BJ (cell line): ENCODE measurements around the gene NISCH. TPM values are rescaled to one million over a fixed set of nuclear protein-coding genes. Genes with fewer than 3 reads are reported as not detected.

Experiments used
- CTCF ChIA-PET: fragments of 350-600 bp; formaldehyde crosslinking; extraction: SDS; loops from one replicate; lab custom pipeline; 2021; ENCODE audit warnings: antibody characterized with exemption, inconsistent platforms; lab: Yijun Ruan, JAX
- POLR2A ChIA-PET: fragments of 300-600 bp; sonication (Branson Sonifier 250); formaldehyde crosslinking; extraction: SDS; loops from one replicate; lab custom pipeline; 2021; ENCODE audit warnings: antibody characterized with exemption; lab: Charles Lee
- DNase-seq: peaks from one replicate; pipeline ENCODE4 v3.0.0-alpha.2; 2011; ENCODE audit warnings: low read depth
- H3K27me3 ChIP-seq: 2 replicates; pipeline ENCODE4 v1.6.0; 2011; ENCODE audit warnings: low read length; ENCODE audit not compliant: control insufficient read depth, insufficient read depth
- H3K36me3 ChIP-seq: 2 replicates; pipeline ENCODE4 v1.5.1; 2011; ENCODE audit warnings: low read length; ENCODE audit not compliant: control insufficient read depth, insufficient read depth
- H3K4me3 ChIP-seq: 2 replicates; pipeline ENCODE4 v1.5.1; 2011; ENCODE audit warnings: low read depth, mild to moderate bottlenecking, control low read depth, low read length
- CTCF ChIP-seq: IDR thresholded peaks from 2 replicates; pipeline ENCODE4 v1.5.1; 2011; ENCODE audit warnings: low read depth, mild to moderate bottlenecking, control low read depth, inconsistent platforms, low read length, moderate library complexity; ENCODE audit not compliant: insufficient read depth
- polyA plus RNA-seq: library from polyadenylated mRNA; depleted of rRNA; stranded (reverse); fragments of >200 nt; gene quantifications from 2 replicates; pipeline ENCODE4 v1.2.3, GENCODE V29; 2011

NISCH gene
- polyA plus RNA-seq, 1 experiment = 95.3 TPM

DNA sequence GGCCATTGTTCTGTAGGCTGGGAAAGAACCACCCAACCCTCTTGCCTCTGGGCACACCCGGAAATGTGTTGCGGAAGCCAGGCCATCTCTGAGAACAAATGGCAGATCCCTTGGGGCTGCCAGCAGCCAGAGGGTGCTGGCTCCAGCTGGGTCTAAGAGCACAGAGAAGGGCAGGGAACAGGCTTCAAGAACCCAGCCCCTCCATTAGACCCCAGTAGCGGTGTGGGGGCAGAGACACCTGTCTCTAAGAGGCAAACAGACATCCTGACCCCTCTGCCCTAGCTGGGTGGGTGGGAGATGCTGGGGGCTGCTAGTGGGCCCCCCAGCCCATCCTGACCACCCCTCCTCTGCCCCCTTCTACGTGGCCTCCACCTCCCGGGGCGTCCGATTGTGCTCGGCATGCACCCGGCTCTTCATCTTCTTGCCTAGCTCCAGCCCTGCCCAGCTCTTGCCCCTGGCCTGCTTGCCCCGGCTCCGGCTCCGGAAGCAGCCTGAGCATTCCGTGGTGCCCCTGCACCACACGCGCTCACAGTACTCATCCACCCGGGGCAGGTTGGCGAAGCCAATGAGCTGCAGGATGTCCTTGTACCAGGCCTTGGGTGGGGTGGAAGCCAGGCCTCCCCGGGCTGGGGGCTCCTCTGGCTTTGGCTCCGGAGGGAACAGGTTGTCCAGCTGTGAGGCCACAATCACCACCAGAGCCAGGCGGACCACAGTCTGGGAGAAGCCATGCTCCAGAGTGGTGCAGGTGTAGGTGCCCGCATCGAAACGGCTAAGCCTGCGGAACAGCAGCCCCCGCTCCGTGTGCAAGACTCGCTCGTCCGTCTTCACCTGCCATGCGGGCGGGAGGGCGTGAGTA is 19.9 kb upstream of the NISCH start:
- peaks cover 9% of the 10 kb centered on the region for H3K27me3 ChIP-seq
- H3K4me3 ChIP-seq = no peak overlapping the region
- CTCF ChIA-PET = interaction anchor here (1.2 to 16.0 kb wide), 2 partner anchors 13 to 22 kb away, joined by 3 to 445 read pairs; partner anchors contain the start of genes SEMA3G and TNNC1
- no peak for TF ChIP-seq CTCF
- POLR2A ChIA-PET = no interaction called here
- DNase-seq = no peak
- H3K36me3 ChIP-seq = no peaks in the 10 kb centered on the region

DNA sequence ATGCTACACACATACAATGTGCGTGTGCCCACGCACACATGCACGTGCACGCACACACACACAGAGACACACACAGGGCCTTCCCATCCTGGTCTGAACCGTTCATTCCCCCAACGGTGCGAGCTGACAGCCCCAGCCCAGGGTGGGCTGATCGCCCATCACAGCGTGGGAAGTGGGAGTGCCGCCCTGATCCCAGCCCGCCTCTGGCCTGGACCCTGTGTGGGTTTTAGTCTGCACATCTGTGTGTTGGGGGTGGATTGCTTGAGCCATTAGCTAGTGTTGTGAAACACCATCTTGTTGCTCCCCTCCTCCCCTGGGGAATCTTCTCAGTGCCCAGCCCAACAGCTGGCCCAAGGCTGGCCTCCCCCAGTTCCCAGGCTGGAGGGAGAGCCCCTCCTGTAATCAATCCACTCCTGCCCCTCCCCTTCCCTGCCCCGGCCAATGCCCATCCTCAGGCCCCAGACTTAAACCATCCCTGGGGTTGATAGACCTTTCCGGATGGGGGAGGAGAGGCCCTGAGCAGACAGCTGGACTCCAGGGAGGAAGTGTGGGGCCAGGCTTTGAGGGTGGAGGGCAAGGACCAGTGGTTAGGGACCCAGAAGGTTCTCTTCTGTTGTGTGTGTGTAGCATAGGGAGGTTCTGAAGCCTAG is 18.8 kb upstream of the NISCH start:
- H3K4me3 ChIP-seq = no peak overlapping the region
- no peaks in the 10 kb centered on the region for H3K36me3 ChIP-seq
- H3K27me3 ChIP-seq = peaks cover 9% of the 10 kb centered on the region
- CTCF ChIA-PET = interaction anchor here (0.6 to 16.0 kb wide), 3 partner anchors 8 to 96 kb away, joined by 3 to 445 read pairs (median 21); partner anchors contain the start of genes SEMA3G and TNNC1
- no peak for DNase-seq
- no peak for TF ChIP-seq CTCF
- POLR2A ChIA-PET = no interaction called here

DNA sequence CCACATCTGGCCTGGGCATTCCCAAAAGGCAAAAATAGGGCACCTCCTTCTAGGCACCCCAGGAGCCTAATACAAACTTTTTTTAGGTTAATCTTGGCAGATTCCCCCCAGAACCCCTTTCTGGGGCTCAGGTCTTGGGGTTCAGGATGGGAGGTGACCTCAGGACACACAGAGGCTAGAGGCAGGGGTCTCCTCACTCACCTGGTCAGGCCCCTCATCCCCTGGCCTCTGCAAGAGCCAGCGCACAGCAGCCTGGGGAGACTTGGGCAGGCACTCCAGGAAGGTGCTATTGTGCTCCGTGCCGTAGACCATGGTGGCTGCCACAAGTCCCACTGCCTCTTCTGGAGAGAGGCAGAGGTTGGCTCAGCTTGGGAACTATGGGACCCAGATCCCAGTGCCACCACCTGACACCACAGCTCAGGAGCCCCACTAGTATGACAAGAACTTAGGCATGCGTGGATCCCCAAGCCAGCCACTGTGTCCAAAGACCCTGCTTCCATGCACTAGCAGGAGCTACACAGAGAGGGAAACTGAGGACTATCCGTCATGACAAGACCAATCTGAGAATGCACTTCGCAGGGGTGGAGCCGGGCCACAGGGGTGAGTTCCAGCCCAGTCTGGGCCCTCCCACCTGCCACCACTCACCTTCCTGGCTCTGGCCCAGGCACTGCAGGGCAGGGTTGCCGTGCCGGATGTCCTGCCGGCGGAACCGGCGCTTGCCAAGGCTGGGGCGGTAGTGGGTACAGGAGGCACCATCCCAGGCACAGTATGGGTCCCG is 17.9 kb upstream of the NISCH start:
- no peak for TF ChIP-seq CTCF
- ChIA-PET POLR2A (interaction anchor here (0.6 kb wide), 1 partner anchor 200 kb away, joined by 3 read pairs; no protein-coding TSS in a partner anchor), CTCF (interaction anchor here (3.9 to 16.0 kb wide), 2 partner anchors 9 to 11 kb away, joined by 21 to 445 read pairs; partner anchors contain the start of genes SEMA3G and TNNC1)
- Histone ChIP-seq H3K36me3 (no peaks in the 10 kb centered on the region), H3K4me3 (no peak overlapping the region), H3K27me3 (peaks cover 9% of the 10 kb centered on the region)
- DNase-seq = no peak

DNA sequence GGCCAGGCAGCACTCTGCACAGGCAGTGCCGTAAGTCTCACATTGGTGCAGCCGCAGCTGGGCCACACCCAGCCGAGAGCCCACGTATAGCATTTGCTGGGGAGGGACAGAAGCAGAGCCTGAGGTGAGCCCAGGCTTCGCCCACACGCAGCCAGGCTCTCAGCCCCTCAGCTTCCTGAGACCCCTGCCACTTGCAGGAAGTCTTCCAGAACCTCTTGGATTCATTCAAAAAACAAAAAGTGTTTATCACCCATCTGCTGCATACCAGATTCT is 17.4 kb upstream of the NISCH start:
- Histone ChIP-seq H3K27me3 (peaks cover 9% of the 10 kb centered on the region), H3K4me3 (no peak overlapping the region), H3K36me3 (no peaks in the 10 kb centered on the region)
- ChIA-PET CTCF (interaction anchor here (3.9 to 16.0 kb wide), 2 partner anchors 10 to 11 kb away, joined by 21 to 445 read pairs; partner anchors contain the start of genes SEMA3G and TNNC1), POLR2A (interaction anchor here (0.6 kb wide), 1 partner anchor 201 kb away, joined by 3 read pairs; no protein-coding TSS in a partner anchor)
- DNase-seq = no peak
- TF ChIP-seq CTCF = no peak
